HepG2 (cell line): ENCODE data around the gene DCTN2. TPM values are rescaled to one million over a fixed set of nuclear protein-coding genes. Genes with fewer than 3 reads are reported as not detected.

Source experiments
- AKAP8 ChIP-seq: sonication (generic); formaldehyde crosslinking; IDR thresholded peaks from 2 replicates; pipeline ENCODE4 v1.5.1; 2020; ENCODE audit warnings: mild to moderate bottlenecking, missing genetic modification reagents
- CSRNP2 ChIP-seq: sonication (generic); formaldehyde crosslinking; conservative IDR thresholded peaks from 2 replicates; pipeline ENCODE4 v1.8.0; 2022; ENCODE audit warnings: low read depth, missing genetic modification reagents
- DDIT3 ChIP-seq: sonication (generic); formaldehyde crosslinking; IDR thresholded peaks from 2 replicates; pipeline ENCODE4 v1.4.0; 2020; ENCODE audit warnings: mild to moderate bottlenecking, missing genetic modification reagents
- DRAP1 ChIP-seq: IDR thresholded peaks from 2 replicates; pipeline ENCODE4 v1.6.1; 2016; ENCODE audit warnings: missing genetic modification reagents, missing compliant biosample characterization
- EP300 ChIP-seq, 3 experiments: sonication (generic) in 1 of 3; formaldehyde crosslinking in 1 of 3; IDR thresholded peaks; 2 replicates each; pipeline versions ENCODE4 v1.5.1 to v1.6.1; 2011 to 2020; ENCODE audit warnings: low read depth in 2 of 3, low read length in 2 of 3, borderline replicate concordance in 1 of 3, improper control_type of control experiment in 1 of 3, mild to moderate bottlenecking in 1 of 3, missing genetic modification reagents in 1 of 3, moderate library complexity in 1 of 3
- GABPA ChIP-seq, 2 experiments: IDR thresholded peaks; 2 replicates each; pipeline ENCODE4 v1.6.1; 2011 to 2016; ENCODE audit warnings: low read depth in 2 of 2, low read length in 1 of 2, missing biosample characterization in 1 of 2, missing genetic modification characterization in 1 of 2
- HDAC6 ChIP-seq: fragments of 200-600 bp; sonication (generic); IDR thresholded peaks from 2 replicates; pipeline ENCODE4 v1.7.0; 2017; ENCODE audit warnings: mild to moderate bottlenecking, antibody characterized with exemption, low read length, low read depth
- IRX3 ChIP-seq: sonication (generic); formaldehyde crosslinking; IDR thresholded peaks from 2 replicates; pipeline ENCODE4 v1.8.1; 2023; ENCODE audit warnings: mild to moderate bottlenecking, low read depth, missing genetic modification reagents, borderline replicate concordance
- MXD1 ChIP-seq: sonication (generic); formaldehyde crosslinking; IDR thresholded peaks from 2 replicates; pipeline ENCODE4 v1.4.0; 2020; ENCODE audit warnings: mild to moderate bottlenecking, missing genetic modification reagents
- RFX1 ChIP-seq: fragments of 450-650 bp; IDR thresholded peaks from 2 replicates; pipeline ENCODE4 v1.6.1; 2017
- RNF2 ChIP-seq: fragments of 450-650 bp; conservative IDR thresholded peaks from 2 replicates; pipeline ENCODE4 v1.6.1; 2016; ENCODE audit warnings: low read depth
- U2AF1 ChIP-seq: fragments of 200-400 bp; formaldehyde crosslinking; optimal IDR thresholded peaks from 2 replicates; pipeline ENCODE3; 2017; ENCODE audit warnings: mild to moderate bottlenecking, low read depth, low read length
- ZBTB14 ChIP-seq: sonication (generic); formaldehyde crosslinking; IDR thresholded peaks from 2 replicates; pipeline ENCODE4 v1.4.0; 2020; ENCODE audit warnings: missing genetic modification reagents
- ZBTB42 ChIP-seq: sonication (generic); formaldehyde crosslinking; IDR thresholded peaks from 2 replicates; pipeline ENCODE4 v1.5.0; 2020; ENCODE audit warnings: mild to moderate bottlenecking, missing genetic modification reagents
- ZC3H4 ChIP-seq: sonication (generic); formaldehyde crosslinking; IDR thresholded peaks from 2 replicates; pipeline ENCODE4 v1.4.0; 2020; ENCODE audit warnings: missing genetic modification reagents, borderline replicate concordance
- ZMYM3 ChIP-seq: sonication (generic); formaldehyde crosslinking; IDR thresholded peaks from 2 replicates; pipeline ENCODE4 v1.5.1; 2020; ENCODE audit warnings: mild to moderate bottlenecking, missing genetic modification reagents
- ZNF256 ChIP-seq: sonication (generic); formaldehyde crosslinking; conservative IDR thresholded peaks from 2 replicates; pipeline ENCODE4 v1.4.0; 2020; ENCODE audit warnings: missing genetic modification reagents
- ZNF678 ChIP-seq: sonication (generic); formaldehyde crosslinking; IDR thresholded peaks from 2 replicates; pipeline ENCODE4 v1.4.0; 2020; ENCODE audit warnings: mild to moderate bottlenecking, missing genetic modification reagents
- ZNF687 ChIP-seq: sonication (generic); formaldehyde crosslinking; IDR thresholded peaks from 2 replicates; pipeline ENCODE4 v1.5.1; 2020; ENCODE audit warnings: mild to moderate bottlenecking, missing genetic modification reagents, moderate library complexity
- ZNF772 ChIP-seq: sonication (generic); formaldehyde crosslinking; IDR thresholded peaks from 2 replicates; pipeline ENCODE4 v1.5.0; 2020; ENCODE audit warnings: mild to moderate bottlenecking, missing genetic modification reagents
- ZNF777 ChIP-seq: sonication (generic); formaldehyde crosslinking; IDR thresholded peaks from 2 replicates; pipeline ENCODE4 v1.4.0; 2020; ENCODE audit warnings: missing genetic modification reagents
- polyA plus RNA-seq, 8 experiments: library from polyadenylated mRNA; depleted of rRNA in 3 of 8; stranded (reverse) in 7 of 8; unstranded in 1 of 8; fragments of >200 nt; fragmentation: Illumina TruSeq in 4 of 8; extraction: Trizol in 4 of 8; gene quantifications; 2 replicates each; pipeline versions ENCODE4 v1.2.1 to v1.2.3, GENCODE V29; 2011 to 2016; ENCODE audit warnings: low read depth in 4 of 8, missing spikeins in 1 of 8, mixed read lengths in 1 of 8; ENCODE audit not compliant: insufficient read depth in 1 of 8
- total RNA-seq, 5 experiments: library from RNA; depleted of rRNA; stranded (reverse); fragments of >200 nt; fragmentation: Illumina TruSeq; extraction: Trizol; gene quantifications; 2 replicates each; pipeline ENCODE4 v1.2.3, GENCODE V29; 2016; ENCODE audit warnings: low read depth in 1 of 5

Gene DCTN2
- total and polyA plus RNA-seq, 2 of the 13 experiments (the other 11 are each of a cell fraction or from before 2014, with no cell fraction given): 72.0 to 77.4 TPM

- TF ChIP-seq DDIT3 (no peak), DRAP1 (CRISPR knock-in tag) (peak; percentile 86), ZNF777 (CRISPR knock-in tag) (no peak), ZMYM3 (CRISPR knock-in tag) (peak; percentile 91), MXD1 (CRISPR knock-in tag) (peak; percentile 68; the same call in 1 of the 2 replicates), ZNF678 (CRISPR knock-in tag) (no peak), CSRNP2 (CRISPR knock-in tag) (no peak), ZBTB42 (CRISPR knock-in tag) (no peak), AKAP8 (CRISPR knock-in tag) (no peak), EP300 (IDR thresholded peaks at IDR 0.05; ENCODE audit: low read depth in 2 of 2, low read length in 2 of 2) (0 out of 4 replicates have a peak, but pooled peaks have one; percentile 15 to 16), EP300 (CRISPR knock-in tag; IDR thresholded peaks at IDR 0.05; ENCODE audit: borderline replicate concordance) (no peak), RFX1 (no peak), U2AF1 (no peak), IRX3 (CRISPR knock-in tag) (no peak), ZBTB14 (CRISPR knock-in tag) (no peak), HDAC6 (no peak), ZNF772 (CRISPR knock-in tag) (no peak), RNF2 (no peak), GABPA (IDR thresholded peaks at IDR 0.05; ENCODE audit: low read depth, low read length) (peak; percentile 81), GABPA (CRISPR knock-in tag; IDR thresholded peaks at IDR 0.05; ENCODE audit: low read depth) (peak; percentile 97), ZNF687 (CRISPR knock-in tag) (peak; percentile 65), ZNF256 (CRISPR knock-in tag) (peak; percentile 20; the same call in 1 of the 2 replicates), ZC3H4 (CRISPR knock-in tag) (no peak)
Observed at GRCh38 chr12:57487597-57488401, 59.2 kb downstream of the DCTN2 start, which contains the start of gene MARS1 (continued).
